Naive thymus-derived CD4-positive, alpha-beta T cell (primary cell): ENCODE measurements around the gene ZNF398. TPM values are rescaled to one million over a fixed set of nuclear protein-coding genes. Genes with fewer than 3 reads are reported as not detected.
A peak's percentile ranks its signal among the peaks of the same experiment; 100 is the strongest.

ENCODE experiments used
- ATAC-seq: fragments of 150-1000 bp; cut with Tn5 transposase; 2 replicates; pipeline ENCODE4 v1.10.0; 2021; ENCODE audit warnings: mild to moderate bottlenecking, moderate library complexity
- CTCF ChIA-PET: fragments of 350-600 bp; sonication (Branson Sonifier 250); formaldehyde crosslinking; loops from one replicate; lab custom pipeline; 2021; ENCODE audit warnings: antibody characterized with exemption; lab: Charles Lee
- POLR2A ChIA-PET: fragments of 350-600 bp; sonication (Branson Sonifier 250); formaldehyde crosslinking; loops from one replicate; lab custom pipeline; 2021; ENCODE audit warnings: antibody characterized with exemption, inconsistent platforms; lab: Charles Lee
- DNase-seq, 9 donors: peaks; one replicate each; pipeline versions ENCODE4 v3.0.0 to v3.0.0-alpha.2; 2020 to 2022; ENCODE audit warnings: mixed read lengths in 1 of 9
- H3K27ac ChIP-seq: one replicate; pipeline ENCODE4 v1.7.0; 2013; ENCODE audit warnings: mild to moderate bottlenecking, low read depth, low read length, moderate library complexity
- H3K27me3 ChIP-seq, 2 donors: one replicate each; pipeline ENCODE4 v1.7.0; 2013; ENCODE audit warnings: low read length in 2 of 2, mild to moderate bottlenecking in 2 of 2, moderate library complexity in 2 of 2; ENCODE audit not compliant: control insufficient read depth in 2 of 2, insufficient read depth in 2 of 2
- H3K36me3 ChIP-seq, 3 experiments: 1 replicate in 2 of 3; 2 replicates in 1 of 3; pipeline ENCODE4 v1.7.0; 2013; ENCODE audit warnings: low read length in 3 of 3, mild to moderate bottlenecking in 3 of 3, moderate library complexity in 1 of 3; ENCODE audit not compliant: insufficient read depth in 3 of 3, control insufficient read depth in 2 of 3
- H3K4me1 ChIP-seq, 2 donors: one replicate each; pipeline ENCODE4 v1.7.0; 2013; ENCODE audit warnings: low read length in 2 of 2, mild to moderate bottlenecking in 2 of 2, moderate library complexity in 1 of 2; ENCODE audit not compliant: control insufficient read depth in 2 of 2, insufficient read depth in 2 of 2
- H3K4me3 ChIP-seq: 2 replicates; pipeline ENCODE4 v1.7.0; 2013; ENCODE audit warnings: mild to moderate bottlenecking, low read length
- H3K9me3 ChIP-seq, 3 experiments: 1 replicate in 2 of 3; 2 replicates in 1 of 3; pipeline ENCODE4 v1.7.0; 2013; ENCODE audit warnings: low read length in 3 of 3; ENCODE audit not compliant: control insufficient read depth in 2 of 3
- H3K27ac Mint-ChIP-seq, 9 donors: one replicate each; pipeline ENCODE4 v1.8.0; 2020 to 2022; ENCODE audit warnings: mixed read lengths in 9 of 9, mild to moderate bottlenecking in 8 of 9, moderate library complexity in 5 of 9, inconsistent platforms in 2 of 9
- H3K27me3 Mint-ChIP-seq, 5 donors: one replicate each; pipeline ENCODE4 v1.8.0; 2021 to 2022; ENCODE audit warnings: mixed read lengths in 5 of 5, mild to moderate bottlenecking in 1 of 5
- H3K36me3 Mint-ChIP-seq, 5 donors: one replicate each; pipeline ENCODE4 v1.8.0; 2020 to 2022; ENCODE audit warnings: mixed read lengths in 5 of 5, mild to moderate bottlenecking in 3 of 5, inconsistent platforms in 1 of 5
- H3K4me1 Mint-ChIP-seq, 7 donors: one replicate each; pipeline ENCODE4 v1.8.0; 2020 to 2022; ENCODE audit warnings: mixed read lengths in 7 of 7, mild to moderate bottlenecking in 3 of 7, inconsistent platforms in 1 of 7
- H3K4me3 Mint-ChIP-seq, 10 donors: one replicate each; pipeline ENCODE4 v1.8.0; 2020 to 2022; ENCODE audit warnings: mild to moderate bottlenecking in 10 of 10, mixed read lengths in 10 of 10, moderate library complexity in 6 of 10, inconsistent platforms in 2 of 10
- H3K9me3 Mint-ChIP-seq, 11 donors: one replicate each; pipeline ENCODE4 v1.8.0; 2020 to 2022; ENCODE audit warnings: mixed read lengths in 11 of 11, mild to moderate bottlenecking in 4 of 11, inconsistent platforms in 1 of 11, moderate library complexity in 1 of 11
- intact Hi-C, 2 donors: fragments of 100-400 bp; cut with micrococcal nuclease; formaldehyde crosslinking; loops; one replicate each; pipeline ENCODE4 v1.15.1; 2023
- polyA plus RNA-seq, 2 donors: library from polyadenylated mRNA; unstranded; fragments of 300-500 nt; fragmentation: Illumina TruSeq; gene quantifications; one replicate each; pipeline ENCODE4 v1.2.3, GENCODE V29; 2021
- total RNA-seq, 6 experiments: library from RNA in 5 of 6; stranded (reverse) in 5 of 6; gene quantifications; 1 replicate in 5 of 6; 2 replicates in 1 of 6; pipeline ENCODE4 v1.2.3 and lab custom pipeline; 2021 to 2026

The ZNF398 gene
- total and polyA plus RNA-seq, 7 experiments from 2014 or later, result 9.7 to 27.9 (median 16.9) TPM

DNA sequence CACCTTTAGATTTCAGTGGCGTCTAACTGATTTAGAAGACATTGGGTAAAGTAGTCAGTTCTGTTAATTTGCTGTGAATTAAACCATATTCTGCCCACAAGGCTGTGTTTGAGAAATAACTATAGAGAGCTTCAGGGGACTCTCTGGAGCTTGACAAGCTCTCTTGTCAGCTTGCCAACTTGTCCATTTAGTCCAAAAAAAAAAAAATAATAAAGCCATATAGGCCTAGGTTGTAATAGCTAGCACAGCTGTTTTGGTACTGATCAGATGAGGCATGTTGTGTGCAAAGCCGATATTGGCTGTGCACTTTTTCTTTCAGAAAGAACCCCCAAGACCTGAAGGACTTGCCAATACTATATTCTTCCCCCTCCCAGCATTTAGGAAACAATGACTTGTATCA lies 27.9 kb downstream of the ZNF398 start:
- peaks cover 7 to 53% (median 18%) of the 10 kb centered on the region in 3 experiments for H3K36me3 ChIP-seq

DNA sequence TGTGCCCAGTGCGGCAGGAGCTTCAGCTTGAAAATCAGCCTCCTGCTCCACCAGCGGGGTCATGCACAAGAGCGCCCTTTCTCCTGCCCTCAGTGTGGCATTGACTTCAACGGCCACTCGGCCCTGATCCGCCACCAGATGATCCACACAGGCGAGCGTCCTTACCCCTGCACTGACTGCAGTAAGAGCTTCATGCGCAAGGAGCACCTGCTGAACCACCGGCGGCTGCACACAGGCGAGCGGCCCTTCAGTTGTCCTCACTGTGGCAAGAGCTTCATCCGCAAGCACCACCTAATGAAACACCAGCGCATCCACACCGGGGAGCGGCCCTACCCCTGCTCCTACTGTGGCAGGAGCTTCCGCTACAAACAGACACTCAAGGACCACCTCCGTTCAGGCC lies 32.0 kb downstream of the ZNF398 start:
- H3K27ac Mint-ChIP-seq, result peak overlapping the region in 1 of 9 donors; percentile 41
- Histone ChIP-seq H3K27ac (no peak overlapping the region), H3K4me1 (no peaks in the 10 kb centered on the region), H3K36me3 (peaks cover 7 to 52% (median 9%) of the 10 kb centered on the region in 3 experiments), H3K9me3 (no peaks in the 10 kb centered on the region), H3K4me3 (no peak overlapping the region), H3K27me3 (no peaks in the 10 kb centered on the region)
- H3K4me1 Mint-ChIP-seq, result peaks cover 0 to 7% (median 0%) of the 10 kb centered on the region in 7 donors
- no peaks in the 10 kb centered on the region for H3K27me3 Mint-ChIP-seq
- DNase-seq, result no peak
- H3K4me3 Mint-ChIP-seq, result no peak overlapping the region
- peaks cover 16 to 40% (median 21%) of the 10 kb centered on the region in 5 donors for H3K36me3 Mint-ChIP-seq
- ChIA-PET POLR2A (interaction anchor here (0.6 kb wide), 1 partner anchor 32 kb away, joined by 3 read pairs; no protein-coding TSS in a partner anchor), CTCF (interaction anchor here (0.8 kb wide), 1 partner anchor 22 kb away, joined by 3 read pairs; no protein-coding TSS in a partner anchor)
- intact Hi-C loops, result no loop called here
- H3K9me3 Mint-ChIP-seq, result no peaks in the 10 kb centered on the region
- no peak for ATAC-seq

More for the DNA sequence above, 27.9 kb downstream of the ZNF398 start:
- H3K27ac ChIP-seq, result no peak overlapping the region
- Mint-ChIP-seq H3K9me3 (no peaks in the 10 kb centered on the region), H3K27ac (no peak overlapping the region), H3K27me3 (no peaks in the 10 kb centered on the region), H3K4me3 (no peak overlapping the region), H3K4me1 (peaks cover 0 to 5% (median 0%) of the 10 kb centered on the region in 7 donors), H3K36me3 (peaks cover 14 to 37% (median 24%) of the 10 kb centered on the region in 5 donors)
- H3K9me3 ChIP-seq, result no peaks in the 10 kb centered on the region
- intact Hi-C loops, result no loop called here
- CTCF ChIA-PET, result no interaction called here
- H3K4me1 ChIP-seq, result no peaks in the 10 kb centered on the region
- ATAC-seq (no peak), DNase-seq (no peak)
- H3K4me3 ChIP-seq, result no peak overlapping the region
- POLR2A ChIA-PET, result interaction anchor here (0.7 to 0.8 kb wide), 2 partner anchors 244 to 470 kb away, joined by 3 read pairs; no protein-coding TSS in a partner anchor
- no peaks in the 10 kb centered on the region for H3K27me3 ChIP-seq

GRCh38 chr7:149180722-149181449 lies 33.6 kb downstream of the ZNF398 start:
- peaks cover 0 to 7% (median 0%) of the 10 kb centered on the region in 7 donors for H3K4me1 Mint-ChIP-seq
- DNase-seq, result no peak
- H3K36me3 Mint-ChIP-seq, result peaks cover 16 to 40% (median 21%) of the 10 kb centered on the region in 5 donors
- no peaks in the 10 kb centered on the region for H3K27me3 Mint-ChIP-seq
- H3K4me3 Mint-ChIP-seq, result no peak overlapping the region
- Histone ChIP-seq H3K27ac (no peak overlapping the region), H3K9me3 (no peaks in the 10 kb centered on the region), H3K4me1 (no peaks in the 10 kb centered on the region), H3K27me3 (no peaks in the 10 kb centered on the region), H3K36me3 (peaks cover 7 to 50% (median 9%) of the 10 kb centered on the region in 3 experiments), H3K4me3 (no peak overlapping the region)
- H3K9me3 Mint-ChIP-seq, result no peaks in the 10 kb centered on the region
- intact Hi-C loops, result no loop called here
- CTCF ChIA-PET, result no interaction called here
- POLR2A ChIA-PET, result interaction anchor here (1.4 kb wide), 1 partner anchor 33 kb away, joined by 3 read pairs; the partner anchor contains the start of gene ZNF398
- peak overlapping the region in 4 of 9 donors; percentile 11 to 74 (median 54) for H3K27ac Mint-ChIP-seq
- no peak for ATAC-seq

DNA sequence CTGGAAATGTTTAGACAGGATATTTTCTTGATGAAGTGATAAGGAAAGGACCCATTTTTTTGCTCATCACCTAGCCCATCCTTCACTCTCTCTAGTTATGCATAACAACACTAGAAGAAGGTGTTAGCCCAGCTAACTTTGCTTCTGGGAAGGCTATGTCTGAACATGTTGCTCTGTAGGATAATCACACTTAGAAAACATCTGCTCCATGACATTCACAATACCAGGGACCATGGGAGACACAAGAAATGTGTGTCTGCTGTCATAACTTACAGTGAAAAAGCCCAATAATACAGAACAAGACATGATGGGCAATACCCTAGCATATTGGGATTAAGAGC lies 34.2 kb downstream of the ZNF398 start:
- ChIA-PET CTCF (no interaction called here), POLR2A (interaction anchor here (1.4 kb wide), 1 partner anchor 34 kb away, joined by 3 read pairs; the partner anchor contains the start of gene ZNF398)
- H3K4me3 ChIP-seq, result no peak overlapping the region
- no peaks in the 10 kb centered on the region for H3K9me3 ChIP-seq
- H3K4me1 ChIP-seq, result no peaks in the 10 kb centered on the region
- no peak for ATAC-seq
- Mint-ChIP-seq H3K27ac (peak overlapping the region in 4 of 9 donors; percentile 11 to 74 (median 54)), H3K9me3 (no peaks in the 10 kb centered on the region), H3K4me1 (peaks cover 0 to 7% (median 0%) of the 10 kb centered on the region in 7 donors), H3K27me3 (no peaks in the 10 kb centered on the region), H3K36me3 (peaks cover 14 to 38% (median 21%) of the 10 kb centered on the region in 5 donors), H3K4me3 (no peak overlapping the region)
- intact Hi-C loops, result no loop called here
- no peaks in the 10 kb centered on the region for H3K27me3 ChIP-seq
- H3K36me3 ChIP-seq, result peaks cover 7 to 47% (median 8%) of the 10 kb centered on the region in 3 experiments
- DNase-seq, result no peak
- no peak overlapping the region for H3K27ac ChIP-seq

- ATAC-seq (no peak), DNase-seq (no peak)
- Histone ChIP-seq H3K36me3 (peaks cover 0 to 21% (median 0%) of the 10 kb centered on the region in 3 experiments), H3K4me1 (no peaks in the 10 kb centered on the region), H3K9me3 (no peaks in the 10 kb centered on the region), H3K27ac (no peak overlapping the region), H3K4me3 (no peak overlapping the region), H3K27me3 (no peaks in the 10 kb centered on the region)
- CTCF ChIA-PET, result no interaction called here
- intact Hi-C loops, result no loop called here
- H3K27ac Mint-ChIP-seq, result peak overlapping the region in 2 of 9 donors; percentile 38 to 59
- H3K36me3 Mint-ChIP-seq, result peaks cover 0 to 16% (median 4%) of the 10 kb centered on the region in 5 donors
- no peaks in the 10 kb centered on the region for H3K9me3 Mint-ChIP-seq
- H3K4me3 Mint-ChIP-seq, result no peak overlapping the region
- POLR2A ChIA-PET, result no interaction called here
- H3K27me3 Mint-ChIP-seq, result peaks cover 0 to 7% (median 0%) of the 10 kb centered on the region in 5 donors
- H3K4me1 Mint-ChIP-seq, result peaks cover 0 to 7% (median 0%) of the 10 kb centered on the region in 7 donors
Measured at GRCh38 chr7:149184274-149184673, 37.0 kb downstream of the ZNF398 start.

DNA sequence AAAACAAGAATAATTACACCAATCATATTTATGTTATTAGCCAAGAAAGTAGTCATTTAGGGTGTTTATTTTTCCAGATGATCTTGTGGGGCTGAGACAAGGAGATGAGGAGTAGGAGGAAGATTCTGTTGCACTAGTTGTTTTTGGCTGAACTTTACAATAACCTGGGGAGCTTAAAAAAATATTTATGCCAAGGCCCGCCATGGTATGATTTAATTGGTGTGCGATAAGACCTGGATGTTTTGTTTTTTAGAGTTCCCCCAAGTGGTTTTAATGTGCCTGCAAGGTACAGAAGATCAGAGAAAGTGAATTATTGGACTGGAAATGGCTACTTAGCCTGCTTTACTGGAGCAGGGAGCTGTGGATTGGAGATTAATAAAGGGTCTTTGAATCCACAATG lies 41.0 kb downstream of the ZNF398 start:
- Histone ChIP-seq H3K4me3 (no peak overlapping the region), H3K27me3 (no peaks in the 10 kb centered on the region), H3K9me3 (no peaks in the 10 kb centered on the region), H3K36me3 (no peaks in the 10 kb centered on the region), H3K27ac (no peak overlapping the region), H3K4me1 (no peaks in the 10 kb centered on the region)
- Mint-ChIP-seq H3K4me1 (peaks cover 0 to 18% (median 12%) of the 10 kb centered on the region in 7 donors), H3K9me3 (no peaks in the 10 kb centered on the region), H3K36me3 (peaks cover 0 to 2% (median 0%) of the 10 kb centered on the region in 5 donors), H3K27ac (peak overlapping the region in 3 of 9 donors; percentile 7 to 71 (median 28)), H3K27me3 (peaks cover 0 to 16% (median 0%) of the 10 kb centered on the region in 5 donors), H3K4me3 (no peak overlapping the region)
- ATAC-seq (no peak), DNase-seq (no peak)
- intact Hi-C loops, result no loop called here
- POLR2A ChIA-PET, result no interaction called here
- CTCF ChIA-PET, result interaction anchor here (0.6 kb wide), 1 partner anchor 207 kb away, joined by 3 read pairs; no protein-coding TSS in a partner anchor
